ENCODE results near the gene FAM13A. TPM values are rescaled to one million over a fixed set of nuclear protein-coding genes. Genes with fewer than 3 reads are reported as not detected.
"Not testable (repeated sequence)": the region's sequence is repeated elsewhere in the genome, so short reads cannot be mapped to it uniquely, and the experiment has no call there.

FAM13A gene
- total and polyA plus RNA-seq, 7 donors: 3.8 to 76.0 (median 15.2) TPM

DNA sequence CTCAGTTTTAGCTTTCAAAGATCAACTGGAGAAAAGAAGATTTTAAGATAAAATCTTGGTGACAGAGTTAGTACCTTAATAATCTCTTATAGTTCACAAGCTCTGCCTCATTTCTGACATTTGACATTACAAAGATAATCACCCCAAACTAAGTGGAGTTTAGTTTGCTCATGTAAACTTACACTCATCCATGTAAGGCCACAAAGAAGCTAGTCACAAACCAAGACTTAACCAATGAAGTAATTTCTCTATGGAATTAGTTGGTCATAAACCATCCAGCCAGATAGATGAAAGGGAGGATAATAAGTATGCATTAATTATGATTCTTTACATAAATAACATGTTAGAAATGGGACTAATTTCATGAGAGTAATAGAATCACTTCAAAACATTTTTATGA lies 159.2 kb downstream of the FAM13A start:
- no peaks in the 10 kb centered on the region for H3K36me3 ChIP-seq (ENCODE audit: insufficient read depth in 1 of 2, low read depth in 1 of 2)
- intact Hi-C loops (cut with DNase I): no loop called here
- DNase-seq: no peak
- H3K4me3 ChIP-seq: no peak overlapping the region
- H3K27ac ChIP-seq: peak overlapping the region; percentile 83
- peak in 1 of 4 donors; percentile 19 for ATAC-seq
- no peaks in the 10 kb centered on the region for H3K27me3 ChIP-seq (ENCODE audit: insufficient read depth in 3 of 3, low read length in 2 of 3)
- TF ChIP-seq, protein P1, sequence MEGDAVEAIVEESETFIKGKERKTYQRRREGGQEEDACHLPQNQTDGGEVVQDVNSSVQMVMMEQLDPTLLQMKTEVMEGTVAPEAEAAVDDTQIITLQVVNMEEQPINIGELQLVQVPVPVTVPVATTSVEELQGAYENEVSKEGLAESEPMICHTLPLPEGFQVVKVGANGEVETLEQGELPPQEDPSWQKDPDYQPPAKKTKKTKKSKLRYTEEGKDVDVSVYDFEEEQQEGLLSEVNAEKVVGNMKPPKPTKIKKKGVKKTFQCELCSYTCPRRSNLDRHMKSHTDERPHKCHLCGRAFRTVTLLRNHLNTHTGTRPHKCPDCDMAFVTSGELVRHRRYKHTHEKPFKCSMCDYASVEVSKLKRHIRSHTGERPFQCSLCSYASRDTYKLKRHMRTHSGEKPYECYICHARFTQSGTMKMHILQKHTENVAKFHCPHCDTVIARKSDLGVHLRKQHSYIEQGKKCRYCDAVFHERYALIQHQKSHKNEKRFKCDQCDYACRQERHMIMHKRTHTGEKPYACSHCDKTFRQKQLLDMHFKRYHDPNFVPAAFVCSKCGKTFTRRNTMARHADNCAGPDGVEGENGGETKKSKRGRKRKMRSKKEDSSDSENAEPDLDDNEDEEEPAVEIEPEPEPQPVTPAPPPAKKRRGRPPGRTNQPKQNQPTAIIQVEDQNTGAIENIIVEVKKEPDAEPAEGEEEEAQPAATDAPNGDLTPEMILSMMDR (IDR thresholded peaks at IDR 0.05): no peak
- H3K9me3 ChIP-seq: peaks cover 5% of the 10 kb centered on the region
- peaks cover 5% of the 10 kb centered on the region for H3K4me1 ChIP-seq

DNA sequence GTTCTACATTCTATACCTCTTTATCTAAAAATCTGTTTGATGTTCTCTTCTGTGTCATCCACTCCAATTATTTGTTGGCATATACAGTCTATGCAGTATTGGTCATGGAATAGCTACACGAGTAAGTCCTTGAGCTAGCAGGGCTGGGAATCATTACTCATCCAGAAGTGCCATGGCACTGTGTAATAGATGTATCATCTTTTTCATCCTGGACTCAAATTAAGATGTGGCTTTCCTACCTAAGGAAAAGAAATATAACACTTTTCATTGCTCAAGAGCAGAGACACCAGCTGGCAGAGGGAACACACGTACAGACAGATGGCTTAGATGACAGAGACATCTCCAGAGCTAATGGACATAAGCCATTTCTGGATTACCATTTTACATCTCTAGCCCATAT lies 159.8 kb downstream of the FAM13A start:
- no peaks in the 10 kb centered on the region for H3K36me3 ChIP-seq (ENCODE audit: insufficient read depth in 1 of 2, low read depth in 1 of 2)
- H3K9me3 ChIP-seq: peaks cover 5% of the 10 kb centered on the region
- ATAC-seq: peak; percentile 98 to 99 (median 98)
- peak overlapping the region; percentile 20 for H3K4me3 ChIP-seq
- DNase-seq: no peak
- TF ChIP-seq, protein P1 (IDR thresholded peaks at IDR 0.05): no peak
- peaks cover 5% of the 10 kb centered on the region for H3K4me1 ChIP-seq
- intact Hi-C loops (cut with DNase I): no loop called here
- WGBS, 3 donors: 32 to 41% (median 35%) methylated on average over 2 of the region's 2 CpGs
- H3K27me3 ChIP-seq (ENCODE audit: insufficient read depth in 3 of 3, low read length in 2 of 3): no peaks in the 10 kb centered on the region
- peak overlapping the region; percentile 83 for H3K27ac ChIP-seq

DNA sequence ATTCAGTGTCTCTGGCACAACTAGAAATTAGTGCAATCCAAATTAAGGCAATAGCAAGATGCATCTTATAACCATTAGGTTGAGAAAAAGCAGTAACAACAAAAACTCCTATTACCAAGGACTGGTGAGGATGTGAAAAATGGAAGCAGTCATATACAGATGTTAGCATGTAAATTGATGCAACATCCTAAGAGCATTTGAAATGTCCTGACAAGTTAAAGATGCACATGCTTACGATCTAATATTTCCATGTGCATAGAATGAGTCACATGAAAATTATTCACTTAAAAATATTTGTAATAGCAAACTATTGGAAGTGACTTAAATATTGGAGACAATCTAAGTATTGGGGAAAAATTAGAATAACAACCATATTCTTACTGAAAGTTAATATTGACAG lies 163.0 kb downstream of the FAM13A start:
- intact Hi-C loops (cut with DNase I): no loop called here
- H3K27me3 ChIP-seq (ENCODE audit: insufficient read depth in 3 of 3, low read length in 2 of 3): no peaks in the 10 kb centered on the region
- no peaks in the 10 kb centered on the region for H3K36me3 ChIP-seq (ENCODE audit: insufficient read depth in 1 of 2, low read depth in 1 of 2)
- peaks cover 11% of the 10 kb centered on the region for H3K4me1 ChIP-seq
- no peak overlapping the region for H3K27ac ChIP-seq
- TF ChIP-seq, protein P1 (IDR thresholded peaks at IDR 0.05): no peak
- WGBS, 3 donors: 90 to 98% (median 95%) methylated on average over 1 of the region's 1 CpG
- H3K4me3 ChIP-seq: no peak overlapping the region
- ATAC-seq (no peak), DNase-seq (no peak)
- H3K9me3 ChIP-seq: no peaks in the 10 kb centered on the region

DNA sequence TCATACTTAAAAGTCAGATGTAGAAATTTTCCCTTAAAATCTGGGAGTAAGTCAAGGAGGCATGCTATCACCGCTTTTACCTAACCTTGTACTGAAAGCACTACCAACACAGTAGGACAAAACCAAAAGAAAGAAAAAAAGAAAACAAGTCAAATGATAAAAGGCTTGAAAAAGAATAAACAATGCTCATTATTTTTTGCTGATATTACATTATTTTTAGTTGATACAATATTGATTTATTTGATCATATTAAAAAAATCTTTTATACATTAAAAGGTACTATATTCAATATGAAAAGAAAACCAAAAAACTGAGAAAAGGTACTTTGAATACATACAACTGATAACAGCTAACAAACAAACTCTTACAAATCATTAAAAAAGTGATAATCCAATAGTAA lies 164.3 kb downstream of the FAM13A start:
- WGBS, 3 donors: 96 to 100% (median 100%) methylated on average over 1 of the region's 1 CpG
- ATAC-seq: no peak
- TF ChIP-seq, protein P1 (IDR thresholded peaks at IDR 0.05): no peak

DNA sequence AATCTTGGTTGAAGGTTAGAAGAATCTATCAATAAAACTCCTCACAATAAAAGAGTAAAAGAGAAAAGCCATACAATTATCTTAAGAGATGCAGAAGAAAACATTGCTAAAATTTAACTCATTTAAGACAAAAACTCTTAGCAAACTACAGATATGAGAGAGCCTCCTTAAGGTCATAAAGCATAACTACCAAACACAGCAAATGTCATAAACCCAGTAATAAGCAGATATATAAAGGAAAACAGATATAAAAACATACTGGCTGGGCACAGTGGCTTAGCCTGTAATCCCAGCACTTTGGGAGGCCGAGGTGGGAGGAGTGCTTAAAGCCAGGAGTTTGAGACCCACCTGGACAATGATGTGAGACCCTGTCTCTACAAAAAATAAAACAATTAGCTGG lies 165.3 kb downstream of the FAM13A start:
- WGBS, 3 donors: 84 to 90% (median 86%) methylated on average over 1 of the region's 1 CpG
- Histone ChIP-seq H3K27me3 (ENCODE audit: insufficient read depth in 3 of 3, low read length in 2 of 3) (no peaks in the 10 kb centered on the region), H3K27ac (no peak overlapping the region), H3K36me3 (ENCODE audit: insufficient read depth in 1 of 2, low read depth in 1 of 2) (no peaks in the 10 kb centered on the region), H3K9me3 (no peaks in the 10 kb centered on the region), H3K4me1 (peaks cover 6% of the 10 kb centered on the region), H3K4me3 (no peak overlapping the region)
- TF ChIP-seq, protein P1 (IDR thresholded peaks at IDR 0.05): no peak
- DNase-seq (no peak), ATAC-seq (no peak)
- intact Hi-C loops (cut with DNase I): no loop called here

More for the DNA sequence above, 164.3 kb downstream of the FAM13A start:
- no peaks in the 10 kb centered on the region for H3K27me3 ChIP-seq (ENCODE audit: insufficient read depth in 3 of 3, low read length in 2 of 3)
- intact Hi-C loops (cut with DNase I): no loop called here
- no peak overlapping the region for H3K27ac ChIP-seq
- no peaks in the 10 kb centered on the region for H3K36me3 ChIP-seq (ENCODE audit: insufficient read depth in 1 of 2, low read depth in 1 of 2)
- DNase-seq: no peak
- H3K4me1 ChIP-seq: peaks cover 8% of the 10 kb centered on the region
- H3K9me3 ChIP-seq: no peaks in the 10 kb centered on the region
- H3K4me3 ChIP-seq: no peak overlapping the region

DNA sequence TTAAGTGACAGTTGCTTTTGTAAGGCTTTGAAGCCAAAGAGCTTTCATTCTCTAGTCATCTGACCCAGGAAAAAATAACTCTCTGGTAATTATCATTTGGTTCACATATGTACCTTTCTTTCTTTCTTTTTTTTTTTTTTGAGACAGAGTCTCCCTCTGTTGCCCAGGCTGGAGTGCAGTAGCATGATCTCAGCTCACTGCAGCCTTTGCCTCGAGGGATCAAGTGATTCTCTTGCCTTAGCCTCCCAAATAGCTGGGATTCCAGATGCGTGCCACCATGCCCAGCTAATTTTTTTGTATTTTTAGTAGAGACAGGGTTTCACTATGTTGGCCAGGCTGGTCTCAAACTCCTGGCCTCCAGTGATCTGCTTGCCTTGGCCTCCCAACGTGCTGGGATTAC lies 169.6 kb downstream of the FAM13A start:
- H3K27me3 ChIP-seq (ENCODE audit: insufficient read depth in 3 of 3, low read length in 2 of 3); intact Hi-C loops (cut with DNase I); H3K4me3 ChIP-seq; H3K36me3 ChIP-seq (ENCODE audit: insufficient read depth in 1 of 2, low read depth in 1 of 2); ATAC-seq; H3K9me3 ChIP-seq; DNase-seq; H3K4me1 ChIP-seq; H3K27ac ChIP-seq: not testable (repeated sequence)
- 25 to 56% (median 31%) methylated on average over 3 of the region's 3 CpGs for WGBS, 3 donors
